OCI-LY1 (cell line): ENCODE data around the gene ARFGAP1.

Source experiments
- H2AFZ ChIP-seq: fragments of 200-600 bp; sonication (generic), shearing (Covaris generic); 2 replicates; pipeline ENCODE4 v1.6.0; 2014; ENCODE audit warnings: antibody characterized with exemption, mild to moderate bottlenecking, low read length
- H3F3A ChIP-seq: fragments of 200-600 bp; sonication (generic), shearing (Covaris generic); 2 replicates; pipeline ENCODE4 v1.6.0; 2014; ENCODE audit warnings: mild to moderate bottlenecking, antibody characterized with exemption, low read length, moderate library complexity; ENCODE audit not compliant: insufficient read depth
- H3K27ac ChIP-seq: fragments of 200-600 bp; sonication (generic); 2 replicates; pipeline ENCODE4 v1.5.1; 2014; ENCODE audit warnings: low read length, mixed run types, mild to moderate bottlenecking, low read depth; ENCODE audit not compliant: poor library complexity, severe bottlenecking
- H3K27me3 ChIP-seq: fragments of 200-600 bp; sonication (generic); 2 replicates; pipeline ENCODE4 v1.6.0; 2014; ENCODE audit warnings: antibody characterized with exemption, mild to moderate bottlenecking, low read length, moderate library complexity; ENCODE audit not compliant: insufficient read depth
- H3K36me3 ChIP-seq: fragments of 200-600 bp; sonication (generic); 2 replicates; pipeline ENCODE4 v1.6.1; 2014; ENCODE audit warnings: mild to moderate bottlenecking, antibody characterized with exemption, low read length, moderate library complexity, mixed read lengths; ENCODE audit not compliant: insufficient read depth
- H3K4me1 ChIP-seq: fragments of 200-600 bp; sonication (generic); 2 replicates; pipeline ENCODE4 v1.5.1; 2014; ENCODE audit warnings: mild to moderate bottlenecking, low read length, moderate library complexity; ENCODE audit not compliant: insufficient read depth, severe bottlenecking
- H3K4me2 ChIP-seq: fragments of 200-600 bp; sonication (generic), shearing (Covaris generic); 2 replicates; pipeline ENCODE4 v1.6.1; 2014; ENCODE audit warnings: low read length
- H3K4me3 ChIP-seq: fragments of 200-600 bp; sonication (generic); 2 replicates; pipeline ENCODE4 v1.5.1; 2014; ENCODE audit warnings: low read length, low read depth, mild to moderate bottlenecking, mixed read lengths; ENCODE audit not compliant: poor library complexity, severe bottlenecking
- H3K79me2 ChIP-seq: fragments of 200-600 bp; shearing (Covaris generic); 2 replicates; pipeline ENCODE4 v1.6.1; 2016; ENCODE audit warnings: mixed run types, low read length, mixed read lengths; ENCODE audit not compliant: insufficient read depth
- H3K9ac ChIP-seq: fragments of 200-600 bp; sonication (generic), shearing (Covaris generic); 2 replicates; pipeline ENCODE4 v1.6.1; 2014; ENCODE audit warnings: mild to moderate bottlenecking, low read length, mixed read lengths
- H3K9me2 ChIP-seq: fragments of 200-600 bp; sonication (generic), shearing (Covaris generic); 2 replicates; pipeline ENCODE4 v1.6.1; 2014; ENCODE audit warnings: low read depth, mild to moderate bottlenecking, low read length, mixed read lengths
- H3K9me3 ChIP-seq: fragments of 200-600 bp; shearing (Covaris generic); 2 replicates; pipeline ENCODE4 v1.6.1; 2014; ENCODE audit warnings: low read length, mixed read lengths
- H4K20me1 ChIP-seq: fragments of 200-600 bp; sonication (generic), shearing (Covaris generic); 2 replicates; pipeline ENCODE4 v1.6.0; 2016; ENCODE audit warnings: mild to moderate bottlenecking, low read length; ENCODE audit not compliant: insufficient read depth
- CTCF ChIP-seq: fragments of 200-600 bp; sonication (generic), shearing (Covaris generic); IDR thresholded peaks from 2 replicates; pipeline ENCODE4 v1.5.1; 2017; ENCODE audit warnings: mild to moderate bottlenecking, antibody characterized with exemption, low read length, moderate library complexity, mixed read lengths
- EZH2 ChIP-seq: fragments of 200-600 bp; sonication (generic), shearing (Covaris generic); IDR thresholded peaks from 2 replicates; pipeline ENCODE4 v1.8.0; 2017; ENCODE audit warnings: borderline replicate concordance, mixed run types, mild to moderate bottlenecking, antibody characterized with exemption, low read length, moderate library complexity, mixed read lengths

Gene ARFGAP1

GRCh38 chr20:63282946-63283345 is 10.3 kb downstream of the ARFGAP1 start:
- Histone ChIP-seq H3F3A (no peaks in the 10 kb centered on the region), H3K36me3 (peaks cover 24% of the 10 kb centered on the region), H3K79me2 (no peaks in the 10 kb centered on the region), H3K27ac (no peak overlapping the region), H2AFZ (no peak overlapping the region), H3K27me3 (no peaks in the 10 kb centered on the region), H3K9me2 (no peaks in the 10 kb centered on the region), H4K20me1 (no peaks in the 10 kb centered on the region), H3K4me3 (no peak overlapping the region), H3K4me1 (no peaks in the 10 kb centered on the region), H3K9me3 (no peaks in the 10 kb centered on the region), H3K9ac (no peak overlapping the region), H3K4me2 (no peak overlapping the region)
- TF ChIP-seq CTCF (no peak), EZH2 (no peak)

- Histone ChIP-seq H3K27ac (no peak overlapping the region), H3K9ac (no peak overlapping the region), H3K79me2 (no peaks in the 10 kb centered on the region), H3K4me2 (no peak overlapping the region), H3K4me3 (no peak overlapping the region), H3K9me3 (no peaks in the 10 kb centered on the region), H3K4me1 (no peaks in the 10 kb centered on the region), H3K27me3 (no peaks in the 10 kb centered on the region), H3K36me3 (peaks cover 19% of the 10 kb centered on the region), H2AFZ (no peak overlapping the region), H3K9me2 (no peaks in the 10 kb centered on the region), H3F3A (no peaks in the 10 kb centered on the region), H4K20me1 (no peaks in the 10 kb centered on the region)
- TF ChIP-seq EZH2, result no peak
Observed at GRCh38 chr20:63283397-63284082, 10.9 kb downstream of the ARFGAP1 start.

- no peak overlapping the region for H3K9ac ChIP-seq
- H3K27ac ChIP-seq, result no peak overlapping the region
- H3F3A ChIP-seq, result no peaks in the 10 kb centered on the region
- H3K4me1 ChIP-seq, result no peaks in the 10 kb centered on the region
- TF ChIP-seq EZH2, result no peak
- no peak for TF ChIP-seq CTCF
- H3K79me2 ChIP-seq, result no peaks in the 10 kb centered on the region
- no peaks in the 10 kb centered on the region for H3K9me2 ChIP-seq
- no peaks in the 10 kb centered on the region for H3K27me3 ChIP-seq
- H3K4me3 ChIP-seq, result no peak overlapping the region
- H3K36me3 ChIP-seq, result peaks cover 17% of the 10 kb centered on the region
- H2AFZ ChIP-seq, result no peak overlapping the region
- no peaks in the 10 kb centered on the region for H3K9me3 ChIP-seq
- no peaks in the 10 kb centered on the region for H4K20me1 ChIP-seq
- H3K4me2 ChIP-seq, result no peak overlapping the region
Observed at GRCh38 chr20:63284083-63284440, 11.4 kb downstream of the ARFGAP1 start.

GRCh38 chr20:63284544-63284949 is 11.9 kb downstream of the ARFGAP1 start:
- Histone ChIP-seq H3K9me3 (no peaks in the 10 kb centered on the region), H3K36me3 (peaks cover 12% of the 10 kb centered on the region), H3K27ac (no peak overlapping the region), H3K79me2 (no peaks in the 10 kb centered on the region), H3K4me2 (no peak overlapping the region), H3K9ac (no peak overlapping the region), H2AFZ (no peak overlapping the region), H3K27me3 (no peaks in the 10 kb centered on the region), H3F3A (no peaks in the 10 kb centered on the region), H3K4me3 (no peak overlapping the region), H3K4me1 (no peaks in the 10 kb centered on the region), H4K20me1 (no peaks in the 10 kb centered on the region), H3K9me2 (no peaks in the 10 kb centered on the region)
- TF ChIP-seq CTCF (no peak), EZH2 (no peak)
